Smooth muscle cell (in vitro differentiated cells): ENCODE measurements around the gene TSEN34. TPM values are rescaled to one million over a fixed set of nuclear protein-coding genes. Genes with fewer than 3 reads are reported as not detected.

Experiments
- DNase-seq: peaks from one replicate; lab custom pipeline; 2025; ENCODE audit not compliant: unreplicated experiment; lab: John Stamatoyannopoulos, UW
- H2AFZ ChIP-seq: fragments of 200-600 bp; sonication (generic); 2 replicates; pipeline ENCODE4 v1.6.0; 2016; ENCODE audit warnings: antibody characterized with exemption, low read depth, mild to moderate bottlenecking
- H3F3A ChIP-seq: fragments of 200-600 bp; sonication (generic); 2 replicates; pipeline ENCODE4 v1.6.0; 2017; ENCODE audit warnings: antibody characterized with exemption, low read depth
- H3K27ac ChIP-seq: fragments of 200-600 bp; sonication (generic); 2 replicates; pipeline ENCODE4 v1.5.1; 2016; ENCODE audit warnings: low read depth, mild to moderate bottlenecking
- H3K27me3 ChIP-seq: fragments of 200-600 bp; sonication (generic); 2 replicates; pipeline ENCODE4 v1.6.1; 2016; ENCODE audit warnings: low read depth, mild to moderate bottlenecking
- H3K36me3 ChIP-seq: fragments of 200-600 bp; sonication (generic); 2 replicates; pipeline ENCODE4 v1.5.1; 2016; ENCODE audit warnings: low read depth
- H3K4me1 ChIP-seq: fragments of 200-600 bp; sonication (generic); 2 replicates; pipeline ENCODE4 v1.5.1; 2016; ENCODE audit warnings: low read depth
- H3K4me2 ChIP-seq: fragments of 200-600 bp; sonication (generic); 2 replicates; pipeline ENCODE4 v1.6.0; 2016; ENCODE audit warnings: mild to moderate bottlenecking
- H3K4me3 ChIP-seq: fragments of 200-600 bp; sonication (generic); 2 replicates; pipeline ENCODE4 v1.5.1; 2016; ENCODE audit warnings: mild to moderate bottlenecking
- H3K79me2 ChIP-seq: fragments of 200-600 bp; sonication (generic); 2 replicates; pipeline ENCODE4 v1.6.0; 2016; ENCODE audit warnings: low read depth, mild to moderate bottlenecking
- H3K9ac ChIP-seq: fragments of 200-600 bp; sonication (generic); 2 replicates; pipeline ENCODE4 v1.6.0; 2016; ENCODE audit warnings: low read depth
- H3K9me3 ChIP-seq: fragments of 200-600 bp; sonication (generic); replicated peaks from 2 replicates; pipeline ENCODE4 v1.5.1; 2016; ENCODE audit warnings: low read depth
- H4K20me1 ChIP-seq: fragments of 200-600 bp; sonication (generic); 2 replicates; pipeline ENCODE4 v1.6.0; 2016; ENCODE audit warnings: low read depth
- CTCF ChIP-seq: fragments of 200-600 bp; sonication (generic); IDR thresholded peaks from 2 replicates; pipeline ENCODE4 v1.5.1; 2017; ENCODE audit warnings: borderline replicate concordance, mild to moderate bottlenecking, antibody characterized with exemption; ENCODE audit not compliant: insufficient read depth, poor library complexity, severe bottlenecking
- WGBS: methylation state at CpG from one replicate; pipeline ENCODE4 v1.1.7; 2016; ENCODE audit warnings: low lambda C conversion rate; 5-methylcytosine and 5-hydroxymethylcytosine counted together
- polyA plus RNA-seq: library from polyadenylated mRNA; unstranded; fragments of >200 nt; fragmentation: Nextera tagmentation; extraction: Ambion mirVana; gene quantifications from 2 replicates; pipeline ENCODE4 v1.2.1, GENCODE V29; 2016
- total RNA-seq: library from RNA; depleted of rRNA; stranded (reverse); fragments of >200 nt; gene quantifications from 2 replicates; pipeline ENCODE4 v1.2.3, GENCODE V29; 2014

TSEN34 gene
- total RNA-seq = 45.8 and 53.7 TPM in 2 replicates
- polyA plus RNA-seq = 79.5 and 91.7 TPM in 2 replicates

- peak within 1 kb of the TSS; percentile 78 for H3K4me3 ChIP-seq
- H3F3A ChIP-seq = peaks cover 11% of the 10 kb centered on the region
- H3K36me3 ChIP-seq = no peaks in the 10 kb centered on the region
- peaks cover 33% of the 10 kb centered on the region for H3K79me2 ChIP-seq
- no peaks in the 10 kb centered on the region for H3K27me3 ChIP-seq
- peak within 1 kb of the TSS; percentile 98 for H3K27ac ChIP-seq
- TF ChIP-seq CTCF = no peak
- H3K9ac ChIP-seq = peak within 1 kb of the TSS; percentile 96
- peak within 1 kb of the TSS; percentile 77 for H2AFZ ChIP-seq
- H3K9me3 ChIP-seq = no peaks in the 10 kb centered on the region
- H3K4me2 ChIP-seq = peak within 1 kb of the TSS; percentile 84
- WGBS = 3% methylated on average over 63 of the region's 77 CpGs
- DNase-seq = peak; percentile 98
- peaks cover 16% of the 10 kb centered on the region for H4K20me1 ChIP-seq
- peaks cover 6% of the 10 kb centered on the region for H3K4me1 ChIP-seq
These were observed at the start of gene TSEN34 for GRCh38 chr19:54191011-54191810. TSS of gene TSEN34 (plus strand) at chr19:54191308. CDS start at chr19:54191365, 57 bp downstream.

- H3K4me1 ChIP-seq = peaks cover 12% of the 10 kb centered on the region
- no peak overlapping the region for H3K9ac ChIP-seq
- no peak overlapping the region for H2AFZ ChIP-seq
- no peaks in the 10 kb centered on the region for H3K27me3 ChIP-seq
- TF ChIP-seq CTCF = no peak
- H3K9me3 ChIP-seq = no peaks in the 10 kb centered on the region
- H4K20me1 ChIP-seq = peaks cover 56% of the 10 kb centered on the region
- 98% methylated on average over 3 of the region's 3 CpGs for WGBS
- H3K27ac ChIP-seq = no peak overlapping the region
- no peak overlapping the region for H3K4me3 ChIP-seq
- DNase-seq = no peak
- no peak overlapping the region for H3K4me2 ChIP-seq
- no peaks in the 10 kb centered on the region for H3F3A ChIP-seq
- no peaks in the 10 kb centered on the region for H3K36me3 ChIP-seq
- peaks cover 49% of the 10 kb centered on the region for H3K79me2 ChIP-seq
These were observed 49.8 kb upstream of the TSEN34 start for GRCh38 chr19:54141356-54141755.

GRCh38 chr19:54142166-54142780, 48.8 kb upstream of the TSEN34 start:
- no peak overlapping the region for H2AFZ ChIP-seq
- no peak overlapping the region for H3K4me2 ChIP-seq
- H3K4me3 ChIP-seq = no peak overlapping the region
- no peaks in the 10 kb centered on the region for H3F3A ChIP-seq
- H3K27ac ChIP-seq = no peak overlapping the region
- H3K36me3 ChIP-seq = no peaks in the 10 kb centered on the region
- peaks cover 12% of the 10 kb centered on the region for H3K4me1 ChIP-seq
- no peak for TF ChIP-seq CTCF
- H3K9ac ChIP-seq = no peak overlapping the region
- H3K9me3 ChIP-seq = no peaks in the 10 kb centered on the region
- peaks cover 64% of the 10 kb centered on the region for H4K20me1 ChIP-seq
- no peaks in the 10 kb centered on the region for H3K27me3 ChIP-seq
- no peak for DNase-seq
- WGBS = 94% methylated on average over 7 of the region's 7 CpGs
- H3K79me2 ChIP-seq = peaks cover 49% of the 10 kb centered on the region
